ENCODE measurements around the gene C5orf63.

Gene C5orf63

GRCh38 chr5:127096328-127096993 is 23.2 kb upstream of the C5orf63 start:
- no peaks in the 10 kb centered on the region for H3K4me1 ChIP-seq (ENCODE audit: insufficient read depth, low read length)

GRCh38 chr5:127094161-127094814 is 21.0 kb upstream of the C5orf63 start:
- Histone ChIP-seq H3K4me2 (ENCODE audit: insufficient read depth, low read length) (no peak overlapping the region), H3K9ac (ENCODE audit: low read depth, low read length) (no peak overlapping the region), H4K20me1 (ENCODE audit: insufficient read depth, low read length) (no peaks in the 10 kb centered on the region), H2AFZ (ENCODE audit: low read depth, low read length) (no peak overlapping the region), H3K4me3 (ENCODE audit: low read depth in 1 of 2, low read length in 2 of 2) (no peak overlapping the region), H3K4me1 (ENCODE audit: insufficient read depth, low read length) (no peaks in the 10 kb centered on the region), H3K27ac (ENCODE audit: low read length) (no peak overlapping the region), H3K9me3 (ENCODE audit: insufficient read depth, low read length, severe bottlenecking) (no peaks in the 10 kb centered on the region), H3K36me3 (ENCODE audit: insufficient read depth, low read length) (no peaks in the 10 kb centered on the region), H3K27me3 (ENCODE audit: insufficient read depth, low read length, poor library complexity) (peaks cover 4% of the 10 kb centered on the region), H3K79me2 (ENCODE audit: insufficient read depth, low read length) (no peaks in the 10 kb centered on the region)
- no peak for ATAC-seq (ENCODE audit: insufficient read depth, low read depth)
- no peak for DNase-seq
- TF ChIP-seq EZH2 (IDR thresholded peaks at IDR 0.05; ENCODE audit: borderline replicate concordance, low read depth, low read length, severe bottlenecking) (no peak), CTCF (IDR thresholded peaks at IDR 0.05; ENCODE audit: borderline replicate concordance, extremely low read depth, low read length, poor library complexity, severe bottlenecking) (no peak)

More at GRCh38 chr5:127096328-127096993, 23.2 kb upstream of the C5orf63 start:
- no peak overlapping the region for H3K9ac ChIP-seq (ENCODE audit: low read depth, low read length)
- H2AFZ ChIP-seq (ENCODE audit: low read depth, low read length), result no peak overlapping the region
- no peak overlapping the region for H3K4me2 ChIP-seq (ENCODE audit: insufficient read depth, low read length)
- no peak overlapping the region for H3K4me3 ChIP-seq (ENCODE audit: low read depth in 1 of 2, low read length in 2 of 2)
- H3K27me3 ChIP-seq (ENCODE audit: insufficient read depth, low read length, poor library complexity), result peaks cover 4% of the 10 kb centered on the region
- no peak for TF ChIP-seq CTCF (IDR thresholded peaks at IDR 0.05; ENCODE audit: borderline replicate concordance, extremely low read depth, low read length, poor library complexity, severe bottlenecking)
- TF ChIP-seq EZH2 (IDR thresholded peaks at IDR 0.05; ENCODE audit: borderline replicate concordance, low read depth, low read length, severe bottlenecking), result no peak
- no peak for ATAC-seq (ENCODE audit: insufficient read depth, low read depth)
- no peaks in the 10 kb centered on the region for H3K9me3 ChIP-seq (ENCODE audit: insufficient read depth, low read length, severe bottlenecking)
- H3K79me2 ChIP-seq (ENCODE audit: insufficient read depth, low read length), result no peaks in the 10 kb centered on the region
- H4K20me1 ChIP-seq (ENCODE audit: insufficient read depth, low read length), result no peaks in the 10 kb centered on the region
- no peak overlapping the region for H3K27ac ChIP-seq (ENCODE audit: low read length)
- DNase-seq, result no peak
- H3K36me3 ChIP-seq (ENCODE audit: insufficient read depth, low read length), result no peaks in the 10 kb centered on the region

- Histone ChIP-seq H3K9ac (ENCODE audit: low read depth, low read length) (no peak overlapping the region), H2AFZ (ENCODE audit: low read depth, low read length) (no peak overlapping the region), H3K27ac (ENCODE audit: low read length) (no peak overlapping the region), H3K4me1 (ENCODE audit: insufficient read depth, low read length) (no peaks in the 10 kb centered on the region), H3K36me3 (ENCODE audit: insufficient read depth, low read length) (no peaks in the 10 kb centered on the region), H3K9me3 (ENCODE audit: insufficient read depth, low read length, severe bottlenecking) (no peaks in the 10 kb centered on the region), H3K27me3 (ENCODE audit: insufficient read depth, low read length, poor library complexity) (peaks cover 4% of the 10 kb centered on the region), H3K4me3 (ENCODE audit: low read depth in 1 of 2, low read length in 2 of 2) (no peak overlapping the region), H3K79me2 (ENCODE audit: insufficient read depth, low read length) (no peaks in the 10 kb centered on the region), H4K20me1 (ENCODE audit: insufficient read depth, low read length) (no peaks in the 10 kb centered on the region), H3K4me2 (ENCODE audit: insufficient read depth, low read length) (no peak overlapping the region)
- DNase-seq (no peak), ATAC-seq (ENCODE audit: insufficient read depth, low read depth) (no peak)
- no peak for TF ChIP-seq EZH2 (IDR thresholded peaks at IDR 0.05; ENCODE audit: borderline replicate concordance, low read depth, low read length, severe bottlenecking)
- no peak for TF ChIP-seq CTCF (IDR thresholded peaks at IDR 0.05; ENCODE audit: borderline replicate concordance, extremely low read depth, low read length, poor library complexity, severe bottlenecking)
These were observed 19.4 kb upstream of the C5orf63 start for GRCh38 chr5:127092690-127093089.
